MM.1S (cell line): ENCODE data around the gene SHROOM3.

ENCODE experiments used
- DNase-seq: peaks from one replicate; pipeline ENCODE4 v3.0.0-alpha.2; 2015
- H2AFZ ChIP-seq: fragments of 300-600 bp; sonication (generic); 2 replicates; pipeline ENCODE4 v1.6.0; 2016; ENCODE audit warnings: antibody characterized with exemption, low read length
- H3F3A ChIP-seq: fragments of 300-600 bp; sonication (generic); 2 replicates; pipeline ENCODE4 v1.6.1; 2016; ENCODE audit warnings: mild to moderate bottlenecking, antibody characterized with exemption, low read length, moderate library complexity, mixed read lengths; ENCODE audit not compliant: insufficient read depth
- H3K27ac ChIP-seq: fragments of 300-600 bp; sonication (generic); 2 replicates; pipeline ENCODE4 v1.5.1; 2016; ENCODE audit warnings: mild to moderate bottlenecking, low read length
- H3K27me3 ChIP-seq: fragments of 300-600 bp; sonication (generic); replicated peaks from 2 replicates; pipeline ENCODE4 v1.6.0; 2016; ENCODE audit warnings: low read length; ENCODE audit not compliant: insufficient read depth
- H3K36me3 ChIP-seq: fragments of 300-600 bp; sonication (generic); replicated peaks from 2 replicates; pipeline ENCODE4 v1.6.1; 2016; ENCODE audit warnings: mild to moderate bottlenecking, low read length, mixed read lengths; ENCODE audit not compliant: insufficient read depth
- H3K4me1 ChIP-seq: fragments of 300-600 bp; sonication (generic); 2 replicates; pipeline ENCODE4 v1.6.1; 2016; ENCODE audit warnings: low read length, mixed read lengths
- H3K4me2 ChIP-seq: fragments of 300-600 bp; sonication (generic); 2 replicates; pipeline ENCODE4 v1.6.0; 2016; ENCODE audit warnings: low read depth, low read length
- H3K4me3 ChIP-seq: fragments of 300-600 bp; sonication (generic); 2 replicates; pipeline ENCODE4 v1.5.1; 2016; ENCODE audit warnings: low read length, mixed read lengths
- H3K79me2 ChIP-seq: fragments of 300-600 bp; sonication (generic); 2 replicates; pipeline ENCODE4 v1.6.1; 2016; ENCODE audit warnings: mixed run types, low read length, mixed read lengths
- H3K9ac ChIP-seq: fragments of 300-600 bp; sonication (generic); 2 replicates; pipeline ENCODE4 v1.6.1; 2016; ENCODE audit warnings: low read length, mixed read lengths
- H3K9me2 ChIP-seq: fragments of 300-600 bp; sonication (generic); replicated peaks from 2 replicates; pipeline ENCODE4 v1.6.1; 2016; ENCODE audit warnings: mild to moderate bottlenecking, low read length, mixed read lengths; ENCODE audit not compliant: insufficient read depth
- H3K9me3 ChIP-seq: fragments of 300-600 bp; sonication (generic); replicated peaks from 2 replicates; pipeline ENCODE4 v1.6.1; 2016; ENCODE audit warnings: mild to moderate bottlenecking, low read length, mixed read lengths; ENCODE audit not compliant: insufficient read depth
- H4K20me1 ChIP-seq: fragments of 300-600 bp; sonication (generic); 2 replicates; pipeline ENCODE4 v1.6.1; 2016; ENCODE audit warnings: mild to moderate bottlenecking, low read length, moderate library complexity, mixed read lengths; ENCODE audit not compliant: insufficient read depth
- CTCF ChIP-seq: fragments of 300-600 bp; sonication (generic); IDR thresholded peaks from 2 replicates; pipeline ENCODE4 v1.5.1; 2016; ENCODE audit warnings: antibody characterized with exemption, low read length, mixed read lengths
- EZH2 ChIP-seq: fragments of 300-600 bp; sonication (generic); optimal IDR thresholded peaks from 2 replicates; pipeline ENCODE3; 2017; ENCODE audit warnings: low read depth, mild to moderate bottlenecking, antibody characterized with exemption, low read length, mixed read lengths
- EZH2phosphoT487 ChIP-seq: fragments of 300-600 bp; sonication (generic); IDR thresholded peaks from 2 replicates; pipeline ENCODE4 v1.6.1; 2018; ENCODE audit warnings: antibody characterized with exemption, low read length

Gene SHROOM3

GRCh38 chr4:76581077-76581962 lies 146.3 kb downstream of the SHROOM3 start:
- no peak overlapping the region for H3K27ac ChIP-seq
- no peak overlapping the region for H2AFZ ChIP-seq
- H3K27me3 ChIP-seq: no peaks in the 10 kb centered on the region

GRCh38 chr4:76582074-76582816 lies 147.2 kb downstream of the SHROOM3 start:
- Histone ChIP-seq H3K27me3 (no peaks in the 10 kb centered on the region), H3K9ac (no peak overlapping the region), H3K36me3 (no peaks in the 10 kb centered on the region), H2AFZ (no peak overlapping the region), H3K27ac (no peak overlapping the region), H3K9me2 (no peaks in the 10 kb centered on the region), H4K20me1 (no peaks in the 10 kb centered on the region), H3K4me3 (no peak overlapping the region), H3K4me1 (peaks cover 7% of the 10 kb centered on the region), H3K9me3 (no peaks in the 10 kb centered on the region), H3F3A (0 out of 2 replicates have a peak, but pooled peaks cover 10% of the 10 kb centered on the region), H3K79me2 (no peaks in the 10 kb centered on the region), H3K4me2 (no peak overlapping the region)
- DNase-seq: no peak
- TF ChIP-seq EZH2phosphoT487: no peak
- no peak for TF ChIP-seq EZH2
- TF ChIP-seq CTCF: no peak

More at GRCh38 chr4:76581077-76581962, 146.3 kb downstream of the SHROOM3 start:
- no peak overlapping the region for H3K4me3 ChIP-seq
- no peaks in the 10 kb centered on the region for H4K20me1 ChIP-seq
- H3K4me1 ChIP-seq: peaks cover 7% of the 10 kb centered on the region
- no peaks in the 10 kb centered on the region for H3K36me3 ChIP-seq
- H3K9ac ChIP-seq: no peak overlapping the region
- H3K79me2 ChIP-seq: no peaks in the 10 kb centered on the region
- DNase-seq: no peak
- no peaks in the 10 kb centered on the region for H3K9me3 ChIP-seq
- 0 out of 2 replicates have a peak, but pooled peaks cover 7% of the 10 kb centered on the region for H3F3A ChIP-seq
- TF ChIP-seq EZH2: no peak
- no peak for TF ChIP-seq CTCF
- TF ChIP-seq EZH2phosphoT487: no peak
- no peaks in the 10 kb centered on the region for H3K9me2 ChIP-seq
- H3K4me2 ChIP-seq: no peak overlapping the region

GRCh38 chr4:76582817-76583087 lies 147.7 kb downstream of the SHROOM3 start:
- Histone ChIP-seq H3K36me3 (no peaks in the 10 kb centered on the region), H2AFZ (no peak overlapping the region), H4K20me1 (no peaks in the 10 kb centered on the region), H3K79me2 (no peaks in the 10 kb centered on the region), H3K9me2 (no peaks in the 10 kb centered on the region), H3K4me2 (no peak overlapping the region), H3K27ac (no peak overlapping the region), H3K9ac (no peak overlapping the region), H3K27me3 (no peaks in the 10 kb centered on the region), H3K4me1 (peaks cover 7% of the 10 kb centered on the region), H3K4me3 (no peak overlapping the region), H3K9me3 (no peaks in the 10 kb centered on the region), H3F3A (0 out of 2 replicates have a peak, but pooled peaks cover 10% of the 10 kb centered on the region)
- DNase-seq: no peak
- TF ChIP-seq CTCF (no peak), EZH2phosphoT487 (no peak), EZH2 (no peak)
